Loucy (cell line): Measurements from ENCODE around the gene AQP11.

Source experiments
- H2AFZ ChIP-seq: fragments of 200-600 bp; sonication (generic); 2 replicates; pipeline ENCODE4 v1.6.0; 2016; ENCODE audit warnings: antibody characterized with exemption, mild to moderate bottlenecking, low read length, moderate library complexity
- H3F3A ChIP-seq: fragments of 200-600 bp; 2 replicates; pipeline ENCODE4 v1.6.0; 2016; ENCODE audit warnings: antibody characterized with exemption, low read depth, mild to moderate bottlenecking
- H3K27me3 ChIP-seq: fragments of 200-600 bp; sonication (generic); 2 replicates; pipeline ENCODE4 v1.6.1; 2014; ENCODE audit warnings: low read length, mild to moderate bottlenecking; ENCODE audit not compliant: insufficient read depth, poor library complexity, severe bottlenecking
- H3K36me3 ChIP-seq: fragments of 200-600 bp; sonication (generic); 2 replicates; pipeline ENCODE4 v1.6.1; 2016; ENCODE audit warnings: low read length; ENCODE audit not compliant: insufficient read depth
- H3K4me1 ChIP-seq: fragments of 200-600 bp; sonication (generic); 2 replicates; pipeline ENCODE4 v1.5.1; 2014; ENCODE audit warnings: low read length, mild to moderate bottlenecking; ENCODE audit not compliant: insufficient read depth, poor library complexity, severe bottlenecking
- H3K4me2 ChIP-seq: fragments of 200-600 bp; sonication (generic); 2 replicates; pipeline ENCODE4 v1.6.0; 2014; ENCODE audit warnings: antibody characterized with exemption, low read length, low read depth, mild to moderate bottlenecking; ENCODE audit not compliant: poor library complexity, severe bottlenecking
- H3K4me3 ChIP-seq: fragments of 200-600 bp; sonication (generic); 2 replicates; pipeline ENCODE4 v1.5.1; 2014; ENCODE audit warnings: low read length, mild to moderate bottlenecking, mixed read lengths; ENCODE audit not compliant: poor library complexity, severe bottlenecking
- H3K79me2 ChIP-seq: fragments of 200-600 bp; sonication (generic); 2 replicates; pipeline ENCODE4 v1.6.1; 2014; ENCODE audit warnings: low read length; ENCODE audit not compliant: insufficient read depth
- H3K9ac ChIP-seq: fragments of 200-600 bp; sonication (generic); 2 replicates; pipeline ENCODE4 v1.6.0; 2014; ENCODE audit warnings: mild to moderate bottlenecking, low read depth, low read length, moderate library complexity; ENCODE audit not compliant: poor library complexity, severe bottlenecking
- H3K9me2 ChIP-seq: fragments of 200-600 bp; sonication (generic); replicated peaks from 2 replicates; pipeline ENCODE4 v1.6.1; 2016; ENCODE audit warnings: low read depth, low read length, mixed read lengths
- H3K9me3 ChIP-seq: fragments of 200-600 bp; sonication (generic); 2 replicates; pipeline ENCODE4 v1.6.1; 2014; ENCODE audit warnings: mild to moderate bottlenecking, antibody characterized with exemption, low read length, low read depth; ENCODE audit not compliant: insufficient read depth
- H4K20me1 ChIP-seq: fragments of 200-600 bp; sonication (generic); 2 replicates; pipeline ENCODE4 v1.6.0; 2014; ENCODE audit warnings: antibody characterized with exemption, low read length, mild to moderate bottlenecking; ENCODE audit not compliant: insufficient read depth, poor library complexity, severe bottlenecking
- CTCF ChIP-seq: fragments of 200-600 bp; sonication (generic); conservative IDR thresholded peaks from 2 replicates; pipeline ENCODE4 v1.5.1; 2014; ENCODE audit warnings: mild to moderate bottlenecking, antibody characterized with exemption, low read length
- EZH2phosphoT487 ChIP-seq: fragments of 200-600 bp; IDR thresholded peaks from 2 replicates; pipeline ENCODE4 v1.6.1; 2018; ENCODE audit warnings: antibody characterized with exemption, mild to moderate bottlenecking, moderate library complexity, borderline replicate concordance

Gene AQP11

GRCh38 chr11:77592727-77593126 is 3.0 kb downstream of the AQP11 start:
- TF ChIP-seq CTCF = no peak
- TF ChIP-seq EZH2phosphoT487 = no peak
- Histone ChIP-seq H2AFZ (no peak overlapping the region), H3K4me1 (peaks cover 16% of the 10 kb centered on the region)

GRCh38 chr11:77593883-77594282 is 4.1 kb downstream of the AQP11 start:
- Histone ChIP-seq H3K4me2 (peak overlapping the region; percentile 7), H3K4me1 (peaks cover 14% of the 10 kb centered on the region), H2AFZ (no peak overlapping the region), H3K36me3 (no peaks in the 10 kb centered on the region), H3K4me3 (no peak overlapping the region), H4K20me1 (no peaks in the 10 kb centered on the region), H3K9me3 (no peaks in the 10 kb centered on the region), H3K27me3 (no peaks in the 10 kb centered on the region), H3K9me2 (no peaks in the 10 kb centered on the region), H3K79me2 (no peaks in the 10 kb centered on the region), H3F3A (no peaks in the 10 kb centered on the region), H3K9ac (no peak overlapping the region)
- no peak for TF ChIP-seq CTCF
- no peak for TF ChIP-seq EZH2phosphoT487

More at GRCh38 chr11:77592727-77593126, 3.0 kb downstream of the AQP11 start:
- no peak overlapping the region for H3K4me3 ChIP-seq
- H4K20me1 ChIP-seq = no peaks in the 10 kb centered on the region
- H3F3A ChIP-seq = no peaks in the 10 kb centered on the region
- H3K9me2 ChIP-seq = no peaks in the 10 kb centered on the region
- H3K36me3 ChIP-seq = no peaks in the 10 kb centered on the region
- H3K9me3 ChIP-seq = no peaks in the 10 kb centered on the region
- H3K9ac ChIP-seq = no peak overlapping the region
- no peaks in the 10 kb centered on the region for H3K79me2 ChIP-seq
- H3K4me2 ChIP-seq = no peak overlapping the region
- H3K27me3 ChIP-seq = no peaks in the 10 kb centered on the region

- H3F3A ChIP-seq = no peaks in the 10 kb centered on the region
- no peaks in the 10 kb centered on the region for H3K9me3 ChIP-seq
- no peaks in the 10 kb centered on the region for H3K79me2 ChIP-seq
- H4K20me1 ChIP-seq = no peaks in the 10 kb centered on the region
- H2AFZ ChIP-seq = no peak overlapping the region
- H3K4me3 ChIP-seq = no peak overlapping the region
- TF ChIP-seq CTCF (no peak), EZH2phosphoT487 (no peak)
- no peaks in the 10 kb centered on the region for H3K27me3 ChIP-seq
- H3K9ac ChIP-seq = no peak overlapping the region
- no peaks in the 10 kb centered on the region for H3K36me3 ChIP-seq
- no peaks in the 10 kb centered on the region for H3K4me1 ChIP-seq
- H3K4me2 ChIP-seq = no peak overlapping the region
- H3K9me2 ChIP-seq = no peaks in the 10 kb centered on the region
Observed at GRCh38 chr11:77596626-77597025, 6.9 kb downstream of the AQP11 start.
